Measurements from ENCODE around the gene NPDC1. TPM values are rescaled to one million over a fixed set of nuclear protein-coding genes. Genes with fewer than 3 reads are reported as not detected.

Gene NPDC1
- total RNA-seq, 1 experiment from 2014 or later = 73.9 TPM

DNA sequence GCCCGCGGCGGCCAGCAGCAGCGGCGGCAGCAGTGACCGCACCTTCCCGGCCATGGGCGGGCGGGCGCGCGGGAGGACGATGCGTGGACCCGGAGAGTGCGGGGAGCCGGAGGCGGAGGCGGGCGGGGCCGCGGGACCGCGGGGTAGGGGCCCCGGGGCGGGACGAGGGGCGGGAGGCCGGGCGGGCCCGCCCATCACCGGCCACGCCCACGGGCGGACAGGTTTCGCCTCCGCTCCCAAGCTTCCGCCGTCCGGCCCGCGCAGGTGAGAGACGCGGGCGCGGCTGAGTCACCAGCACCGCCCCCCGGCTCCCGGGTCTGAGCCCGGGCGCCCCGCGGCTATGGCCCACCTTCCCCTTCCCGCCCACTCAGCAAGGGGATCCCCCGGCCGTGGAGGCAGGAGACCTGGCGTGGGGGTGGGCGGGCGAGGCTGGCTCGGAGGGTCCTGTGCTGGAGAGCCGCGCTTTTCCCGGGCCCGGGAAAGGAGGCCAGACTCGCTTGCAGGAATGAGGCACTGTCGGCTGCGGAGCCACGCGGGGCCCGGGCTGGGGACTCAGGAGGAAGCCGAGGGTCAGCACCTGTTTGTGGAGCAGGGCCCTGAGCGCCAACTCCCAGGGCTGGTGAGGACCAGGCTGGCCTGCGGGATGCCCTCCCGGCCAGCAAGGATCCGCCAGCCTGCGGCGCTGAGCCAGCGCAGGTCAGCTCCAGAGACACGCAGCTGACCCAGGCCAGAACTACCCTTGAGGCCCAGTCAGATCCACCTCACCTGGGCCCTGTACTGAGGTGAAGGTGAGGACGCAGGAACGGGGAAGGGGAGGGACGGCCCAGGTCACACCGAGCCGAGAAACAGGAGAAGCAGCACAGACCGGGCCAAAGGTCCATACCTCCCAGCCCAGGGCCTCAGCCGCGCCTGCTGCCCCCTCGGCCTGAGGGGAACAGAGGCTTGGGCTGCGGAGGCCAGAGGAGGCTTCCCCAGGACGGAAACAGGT is 8.3 kb upstream of the NPDC1 start, which contains the start of gene ENTPD2:
TSS of gene ENTPD2 (minus strand) at position 118 of the 988 bp plus-strand sequence. CDS start at position 54, 64 bp downstream.
- no peaks in the 10 kb centered on the region for H3K4me1 ChIP-seq (ENCODE audit: insufficient read depth, low read length, poor library complexity, severe bottlenecking)
- H3K27ac ChIP-seq (ENCODE audit: low read depth, low read length, poor library complexity, severe bottlenecking) = no peak within 1 kb of the TSS
- intact Hi-C loops (cut with micrococcal nuclease; ENCODE audit: unreplicated experiment) = no loop called here
- no peaks in the 10 kb centered on the region for H3K36me3 ChIP-seq (ENCODE audit: insufficient read depth, low read length, poor library complexity, severe bottlenecking)
- H3K27me3 ChIP-seq (replicated peaks; ENCODE audit: insufficient read depth, low read depth, low read length, poor library complexity) = peaks cover 11% of the 10 kb centered on the region
- H3K4me3 ChIP-seq (ENCODE audit: low read depth, low read length, poor library complexity, severe bottlenecking) = peak within 1 kb of the TSS; percentile 42
- TF ChIP-seq, protein P1, sequence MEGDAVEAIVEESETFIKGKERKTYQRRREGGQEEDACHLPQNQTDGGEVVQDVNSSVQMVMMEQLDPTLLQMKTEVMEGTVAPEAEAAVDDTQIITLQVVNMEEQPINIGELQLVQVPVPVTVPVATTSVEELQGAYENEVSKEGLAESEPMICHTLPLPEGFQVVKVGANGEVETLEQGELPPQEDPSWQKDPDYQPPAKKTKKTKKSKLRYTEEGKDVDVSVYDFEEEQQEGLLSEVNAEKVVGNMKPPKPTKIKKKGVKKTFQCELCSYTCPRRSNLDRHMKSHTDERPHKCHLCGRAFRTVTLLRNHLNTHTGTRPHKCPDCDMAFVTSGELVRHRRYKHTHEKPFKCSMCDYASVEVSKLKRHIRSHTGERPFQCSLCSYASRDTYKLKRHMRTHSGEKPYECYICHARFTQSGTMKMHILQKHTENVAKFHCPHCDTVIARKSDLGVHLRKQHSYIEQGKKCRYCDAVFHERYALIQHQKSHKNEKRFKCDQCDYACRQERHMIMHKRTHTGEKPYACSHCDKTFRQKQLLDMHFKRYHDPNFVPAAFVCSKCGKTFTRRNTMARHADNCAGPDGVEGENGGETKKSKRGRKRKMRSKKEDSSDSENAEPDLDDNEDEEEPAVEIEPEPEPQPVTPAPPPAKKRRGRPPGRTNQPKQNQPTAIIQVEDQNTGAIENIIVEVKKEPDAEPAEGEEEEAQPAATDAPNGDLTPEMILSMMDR (conservative IDR thresholded peaks at IDR 0.05; ENCODE audit: low read depth, low read length) = no peak
- TF ChIP-seq EZH2 (IDR thresholded peaks at IDR 0.05; ENCODE audit: borderline replicate concordance, low read depth, low read length, poor library complexity, severe bottlenecking) = no peak
- H3K9me3 ChIP-seq (ENCODE audit: low read depth, low read length, poor library complexity, severe bottlenecking) = no peaks in the 10 kb centered on the region
- ChIA-PET CTCF (interaction anchor here (1.0 kb wide), 1 partner anchor 10 kb away, joined by 3 read pairs; no protein-coding TSS in a partner anchor), POLR2A (ENCODE audit: low non-redundant PET) (no interaction called here)
- no TSS peak for BruUV-seq (replicated peaks)
- DNase-seq (ENCODE audit: low spot score) = no peak

DNA sequence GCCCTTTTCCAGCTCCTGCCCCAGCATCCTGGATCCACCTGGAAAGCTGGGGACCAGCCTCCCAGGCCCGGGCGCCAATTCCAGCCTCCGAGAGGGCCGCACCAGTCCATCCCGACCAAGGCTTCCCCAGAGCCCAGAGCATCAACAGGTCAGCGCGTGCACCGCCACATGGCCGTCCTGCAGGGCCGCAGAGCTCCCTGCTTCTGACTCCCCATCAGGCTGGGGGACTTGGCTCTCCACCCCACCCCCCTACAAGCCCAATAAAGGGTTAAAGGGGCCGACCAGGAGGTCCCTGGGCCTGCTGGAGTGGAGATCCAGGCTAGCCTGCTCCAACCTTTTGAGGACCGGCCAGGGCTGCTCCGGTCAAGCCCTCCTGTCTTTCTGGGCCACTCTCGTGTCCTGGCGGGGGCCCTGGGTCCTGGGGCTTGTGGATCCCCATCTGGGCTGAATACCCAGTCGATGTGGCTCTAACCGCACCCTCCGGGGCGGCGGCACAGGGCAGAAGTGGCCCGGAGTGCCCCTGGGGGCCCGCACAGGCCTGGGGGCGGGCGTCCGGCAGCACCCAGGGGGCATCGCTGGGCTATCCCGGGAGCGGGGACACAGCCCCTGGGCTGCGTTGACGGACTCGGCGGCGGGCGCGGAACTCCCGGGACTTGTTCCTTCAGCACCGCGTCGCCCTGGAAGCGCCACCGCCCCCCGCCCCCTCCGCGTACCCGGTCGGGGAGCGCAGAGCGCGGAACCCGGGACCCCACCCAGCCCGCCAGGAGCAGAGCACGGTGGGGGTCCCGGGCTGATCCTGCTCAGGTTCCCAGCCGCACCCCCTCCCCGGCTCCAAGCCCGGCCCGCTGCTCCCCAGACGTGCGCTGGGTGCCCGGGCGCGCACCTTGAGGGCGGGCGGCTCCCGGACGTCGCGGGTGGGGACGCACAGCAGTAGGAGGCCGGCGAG is 7.3 kb upstream of the NPDC1 start:
- TF ChIP-seq EZH2 (IDR thresholded peaks at IDR 0.05; ENCODE audit: borderline replicate concordance, low read depth, low read length, poor library complexity, severe bottlenecking) = no peak
- no TSS peak for BruUV-seq (replicated peaks)
- Histone ChIP-seq H3K9me3 (ENCODE audit: low read depth, low read length, poor library complexity, severe bottlenecking) (no peaks in the 10 kb centered on the region), H3K27ac (ENCODE audit: low read depth, low read length, poor library complexity, severe bottlenecking) (no peak overlapping the region), H3K4me1 (ENCODE audit: insufficient read depth, low read length, poor library complexity, severe bottlenecking) (peaks cover 4% of the 10 kb centered on the region), H3K27me3 (replicated peaks; ENCODE audit: insufficient read depth, low read depth, low read length, poor library complexity) (peaks cover 11% of the 10 kb centered on the region), H3K36me3 (ENCODE audit: insufficient read depth, low read length, poor library complexity, severe bottlenecking) (no peaks in the 10 kb centered on the region), H3K4me3 (ENCODE audit: low read depth, low read length, poor library complexity, severe bottlenecking) (peak overlapping the region; percentile 42)
- ChIA-PET POLR2A (ENCODE audit: low non-redundant PET) (no interaction called here), CTCF (interaction anchor here (0.7 to 1.0 kb wide), 2 partner anchors 15 to 17 kb away, joined by 3 to 5 read pairs; partner anchors contain the start of gene SAPCD2)
- intact Hi-C loops (cut with micrococcal nuclease; ENCODE audit: unreplicated experiment) = no loop called here
- DNase-seq (ENCODE audit: low spot score) = no peak

DNA sequence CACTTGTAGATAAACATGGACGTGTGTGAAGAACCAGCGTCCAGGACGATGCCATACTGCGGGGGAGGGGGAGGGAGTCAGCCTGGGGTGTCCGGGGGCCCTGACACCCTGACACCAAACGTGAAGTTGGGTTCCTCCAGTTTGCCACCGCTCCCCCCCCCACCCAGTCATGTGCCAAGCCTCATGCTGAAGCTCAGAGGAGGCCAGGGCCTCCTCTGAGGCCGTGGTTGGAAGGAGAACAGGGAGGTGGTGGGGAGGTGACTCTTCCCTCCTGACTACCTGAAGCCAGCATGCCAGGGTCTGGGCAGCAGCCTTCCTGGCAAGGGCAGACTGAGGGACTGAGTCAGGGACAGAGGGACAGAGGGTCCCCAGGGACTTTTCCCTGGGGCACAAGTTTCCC is 6.3 kb upstream of the NPDC1 start:
- peaks cover 11% of the 10 kb centered on the region for H3K27me3 ChIP-seq (replicated peaks; ENCODE audit: insufficient read depth, low read depth, low read length, poor library complexity)
- TF ChIP-seq EZH2 (IDR thresholded peaks at IDR 0.05; ENCODE audit: borderline replicate concordance, low read depth, low read length, poor library complexity, severe bottlenecking) = no peak
- TF ChIP-seq, protein P1 (conservative IDR thresholded peaks at IDR 0.05; ENCODE audit: low read depth, low read length) = no peak
- POLR2A ChIA-PET (ENCODE audit: low non-redundant PET) = no interaction called here

More for the DNA sequence above, 6.3 kb upstream of the NPDC1 start:
- no peaks in the 10 kb centered on the region for H3K36me3 ChIP-seq (ENCODE audit: insufficient read depth, low read length, poor library complexity, severe bottlenecking)
- CTCF ChIA-PET = interaction anchor here (0.7 to 1.0 kb wide), 2 partner anchors 16 to 18 kb away, joined by 3 to 5 read pairs; partner anchors contain the start of gene SAPCD2
- H3K9me3 ChIP-seq (ENCODE audit: low read depth, low read length, poor library complexity, severe bottlenecking) = no peaks in the 10 kb centered on the region
- BruUV-seq (replicated peaks) = no TSS peak
- H3K4me3 ChIP-seq (ENCODE audit: low read depth, low read length, poor library complexity, severe bottlenecking) = no peak overlapping the region
- H3K4me1 ChIP-seq (ENCODE audit: insufficient read depth, low read length, poor library complexity, severe bottlenecking) = peaks cover 4% of the 10 kb centered on the region
- DNase-seq (ENCODE audit: low spot score) = no peak
- intact Hi-C loops (cut with micrococcal nuclease; ENCODE audit: unreplicated experiment) = no loop called here
- no peak overlapping the region for H3K27ac ChIP-seq (ENCODE audit: low read depth, low read length, poor library complexity, severe bottlenecking)

Measured in A673 (cell line).